ENCODE measurements around the gene CLBA1. TPM values are rescaled to one million over a fixed set of nuclear protein-coding genes. Genes with fewer than 3 reads are reported as not detected.
"Not testable (repeated sequence)": the region's sequence is repeated elsewhere in the genome, so short reads cannot be mapped to it uniquely, and the experiment has no call there.

Gene CLBA1
- total and polyA plus RNA-seq, 9 of the 15 experiments (the other 6 are each of a cell fraction or from before 2014, with no cell fraction given), result 0.04 to 3.9 (median 2.6) TPM

- no peak for TF ChIP-seq HNRNPH1 (optimal IDR thresholded peaks at IDR 0.05; ENCODE audit: low read depth, low read length)
- TF ChIP-seq ZMIZ1 (IDR thresholded peaks at IDR 0.05; ENCODE audit: low read depth in 2 of 2, low read length in 2 of 2), result no peak
- TF ChIP-seq SNIP1 (IDR thresholded peaks at IDR 0.05; ENCODE audit: low read depth), result no peak
- TF ChIP-seq FOXK2 (conservative IDR thresholded peaks at IDR 0.05 in 1 of 2, IDR thresholded peaks at IDR 0.05 in 1 of 2; ENCODE audit: low read depth in 2 of 2), result no peak
- TF ChIP-seq BMI1 (IDR thresholded peaks at IDR 0.05; ENCODE audit: low read length), result no peak
- TF ChIP-seq NR2C2 (CRISPR knock-in tag; IDR thresholded peaks at IDR 0.05), result no peak
- TF ChIP-seq NR2C2 (tag; IDR thresholded peaks at IDR 0.05), result 0 out of 2 replicates have a peak, but pooled peaks have one; percentile 36
- peak; percentile 71 for TF ChIP-seq NR2C1 (IDR thresholded peaks at IDR 0.05)
- TF ChIP-seq NR2C1 (tag; IDR thresholded peaks at IDR 0.05), result peak; percentile 66
- TF ChIP-seq ZNF324 (CRISPR knock-in tag; IDR thresholded peaks at IDR 0.05), result no peak
- TF ChIP-seq FOXP1 (CRISPR knock-in tag; IDR thresholded peaks at IDR 0.05), result no peak
Observed at GRCh38 chr14:105034315-105035039, 48.9 kb downstream of the CLBA1 start (continued).

- FAIRE-seq; H3K27ac ChIP-seq (ENCODE audit: extremely low read depth, low read depth, low read length); ATAC-seq; H3K4me2 ChIP-seq (ENCODE audit: insufficient read depth, low read length); H3K79me2 ChIP-seq (ENCODE audit: control insufficient read depth, insufficient read depth, low read length); H3K9me1 ChIP-seq (ENCODE audit: control insufficient read depth, insufficient read depth, low read length); H3K4me1 ChIP-seq (replicated peaks in 1 of 2; ENCODE audit: control insufficient read depth in 2 of 2, insufficient read depth in 2 of 2, low read length in 2 of 2); H3K9ac ChIP-seq (ENCODE audit: insufficient read depth in 1 of 2, low read depth in 2 of 2, low read length in 2 of 2); H4K20me1 ChIP-seq (replicated peaks; ENCODE audit: control insufficient read depth, insufficient read depth, low read length); H3K4me3 ChIP-seq; H3K36me3 ChIP-seq (ENCODE audit: control insufficient read depth, insufficient read depth, low read length); DNase-seq (ENCODE audit: extremely low read depth in 1 of 4, low spot score in 3 of 4); intact Hi-C loops (cut with micrococcal nuclease); BruUV-seq (replicated peaks); CTCF ChIA-PET (ENCODE audit: low intra/inter-chr PET ratio); H3K9me3 ChIP-seq (replicated peaks; ENCODE audit: control insufficient read depth, insufficient read depth, low read depth, low read length); POLR2A ChIA-PET; H2AFZ ChIP-seq (ENCODE audit: low read depth, low read length); in situ Hi-C loops (cut with MboI); H3K27me3 ChIP-seq (ENCODE audit: control insufficient read depth in 2 of 2, insufficient read depth in 2 of 2, low read length in 2 of 2): not testable (repeated sequence)
- WGBS (ENCODE audit: insufficient coverage, low coverage, missing lambda C conversion rate), result 33% methylated on average over 1 of the region's 2 CpGs
Observed at GRCh38 chr14:105035616-105036015, 50.0 kb downstream of the CLBA1 start.

Data from K562 (cell line).